ENCODE results near the gene PGAM4. TPM values are rescaled to one million over a fixed set of nuclear protein-coding genes. Genes with fewer than 3 reads are reported as not detected.

PGAM4 gene
- total RNA-seq, 2 donors from 2014 or later: 0.51 TPM; not detected in 1

GRCh38 chrX:77953302-77953701, 16.1 kb downstream of the PGAM4 start:
- no peaks in the 10 kb centered on the region for H3K36me3 Mint-ChIP-seq (ENCODE audit: low read depth)
- no peaks in the 10 kb centered on the region for H3K36me3 ChIP-seq (ENCODE audit: control insufficient read depth, insufficient read depth, low read length)
- H3K9me3 Mint-ChIP-seq: peaks cover 41% of the 10 kb centered on the region
- no peak overlapping the region for H3K9ac ChIP-seq (ENCODE audit: extremely low read depth, low read length, poor library complexity, severe bottlenecking)
- TF ChIP-seq CTCF (conservative IDR thresholded peaks at IDR 0.05): no peak
- no CpG with 5 or more reads among the region's 1 CpG for WGBS, 2 experiments (ENCODE audit: insufficient coverage in 1 of 2, insufficient read length in 1 of 2)
- no peaks in the 10 kb centered on the region for H3K27me3 ChIP-seq (ENCODE audit: control insufficient read depth, insufficient read depth, low read length, poor library complexity, severe bottlenecking)
- H3K4me3 Mint-ChIP-seq: no peak overlapping the region
- H3K4me3 ChIP-seq (ENCODE audit: low read length): no peak overlapping the region
- H3K9me3 ChIP-seq (ENCODE audit: control insufficient read depth, low read length): no peaks in the 10 kb centered on the region
- H3K4me1 ChIP-seq (ENCODE audit: control insufficient read depth, insufficient read depth, low read length): no peaks in the 10 kb centered on the region
- no peak overlapping the region for H3K27ac ChIP-seq (ENCODE audit: low read depth, low read length)
- no peaks in the 10 kb centered on the region for H3K27me3 Mint-ChIP-seq (ENCODE audit: insufficient read depth)
- H3K27ac Mint-ChIP-seq: no peak overlapping the region
- H3K4me1 Mint-ChIP-seq: no peaks in the 10 kb centered on the region
- DNase-seq: no peak

- no peak for DNase-seq
- no peaks in the 10 kb centered on the region for H3K27me3 ChIP-seq (ENCODE audit: control insufficient read depth, insufficient read depth, low read length, poor library complexity, severe bottlenecking)
- no peaks in the 10 kb centered on the region for H3K4me1 ChIP-seq (ENCODE audit: control insufficient read depth, insufficient read depth, low read length)
- peaks cover 37% of the 10 kb centered on the region for H3K9me3 Mint-ChIP-seq
- no peak overlapping the region for H3K4me3 ChIP-seq (ENCODE audit: low read length)
- H3K27me3 Mint-ChIP-seq (ENCODE audit: insufficient read depth): no peaks in the 10 kb centered on the region
- no peaks in the 10 kb centered on the region for H3K36me3 Mint-ChIP-seq (ENCODE audit: low read depth)
- H3K4me1 Mint-ChIP-seq: no peaks in the 10 kb centered on the region
- TF ChIP-seq CTCF (conservative IDR thresholded peaks at IDR 0.05): no peak
- no peak overlapping the region for H3K27ac ChIP-seq (ENCODE audit: low read depth, low read length)
- no peaks in the 10 kb centered on the region for H3K36me3 ChIP-seq (ENCODE audit: control insufficient read depth, insufficient read depth, low read length)
- no peaks in the 10 kb centered on the region for H3K9me3 ChIP-seq (ENCODE audit: control insufficient read depth, low read length)
- no peak overlapping the region for H3K27ac Mint-ChIP-seq
- no peak overlapping the region for H3K4me3 Mint-ChIP-seq
- H3K9ac ChIP-seq (ENCODE audit: extremely low read depth, low read length, poor library complexity, severe bottlenecking): no peak overlapping the region
- WGBS, 2 experiments (ENCODE audit: insufficient coverage in 1 of 2, insufficient read length in 1 of 2): no CpG with 5 or more reads among the region's 1 CpG
Observed at GRCh38 chrX:77952173-77952572, 17.3 kb downstream of the PGAM4 start.

- H3K27me3 Mint-ChIP-seq (ENCODE audit: insufficient read depth): no peaks in the 10 kb centered on the region
- DNase-seq: no peak
- Histone ChIP-seq H3K27ac (ENCODE audit: low read depth, low read length) (no peak overlapping the region), H3K4me3 (ENCODE audit: low read length) (no peak overlapping the region), H3K36me3 (ENCODE audit: control insufficient read depth, insufficient read depth, low read length) (no peaks in the 10 kb centered on the region), H3K9me3 (ENCODE audit: control insufficient read depth, low read length) (no peaks in the 10 kb centered on the region), H3K27me3 (ENCODE audit: control insufficient read depth, insufficient read depth, low read length, poor library complexity, severe bottlenecking) (no peaks in the 10 kb centered on the region), H3K4me1 (ENCODE audit: control insufficient read depth, insufficient read depth, low read length) (no peaks in the 10 kb centered on the region), H3K9ac (ENCODE audit: extremely low read depth, low read length, poor library complexity, severe bottlenecking) (no peak overlapping the region)
- H3K27ac Mint-ChIP-seq: no peak overlapping the region
- H3K4me1 Mint-ChIP-seq: no peaks in the 10 kb centered on the region
- WGBS, 2 experiments (ENCODE audit: insufficient coverage in 1 of 2, insufficient read length in 1 of 2): 88% methylated on average over 2 of the region's 2 CpGs; no CpG with 5 or more reads in 1 of the 2 experiments
- no peak overlapping the region for H3K4me3 Mint-ChIP-seq
- TF ChIP-seq CTCF (conservative IDR thresholded peaks at IDR 0.05): no peak
- H3K36me3 Mint-ChIP-seq (ENCODE audit: low read depth): no peaks in the 10 kb centered on the region
- peaks cover 33% of the 10 kb centered on the region for H3K9me3 Mint-ChIP-seq
Observed at GRCh38 chrX:77949840-77950239, 19.6 kb downstream of the PGAM4 start.
